Activated CD8-positive, alpha-beta memory T cell treated with anti-CD3 and anti-CD28 coated beads, Interleukin-2, amount 50 U/mL, for 24 hours (primary cell): ENCODE results near the gene BHLHE40.

Experiments
- DNase-seq: peaks from one replicate; pipeline ENCODE4 v3.0.0-alpha.2; 2020; ENCODE audit errors: extremely low read depth

Gene BHLHE40

DNA sequence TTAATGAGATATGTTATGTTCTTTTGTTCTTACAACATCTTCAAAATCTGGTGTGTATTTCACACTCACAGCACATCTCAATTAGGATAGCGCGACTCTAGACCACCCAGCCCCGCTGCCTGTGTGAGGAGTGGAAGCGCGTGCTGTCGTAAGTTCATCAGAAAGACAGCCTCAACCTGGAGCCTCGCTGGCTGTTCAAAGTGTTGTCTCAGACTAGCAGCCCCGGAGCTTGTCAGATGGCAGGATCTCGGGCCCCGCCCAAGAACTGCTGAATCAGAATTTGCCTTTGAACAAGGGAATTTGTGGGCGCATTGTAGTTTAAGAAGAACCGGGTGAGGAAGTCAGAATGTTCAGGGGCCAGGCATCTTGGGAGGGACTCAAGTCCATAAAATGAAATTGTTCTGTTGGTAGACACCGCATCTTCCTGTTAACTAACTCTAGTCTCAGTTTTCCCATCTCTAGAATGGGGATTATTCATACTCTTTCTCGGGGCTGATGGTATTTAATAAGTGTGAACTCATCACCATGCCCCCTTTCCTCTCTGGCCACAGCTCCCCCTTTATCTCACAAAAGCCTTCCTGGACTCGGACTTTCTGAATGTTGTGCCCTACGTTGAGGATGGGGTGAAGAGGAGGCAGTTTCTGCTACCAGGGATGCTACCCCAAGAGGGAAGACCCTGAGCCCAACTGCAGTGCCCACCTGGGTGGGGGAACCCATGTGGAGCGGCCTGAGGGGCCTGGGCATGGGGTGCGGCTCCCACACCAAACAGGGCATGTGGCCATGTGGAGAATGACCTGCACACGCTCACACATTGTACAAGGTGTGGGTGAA is 40.4 kb downstream of the BHLHE40 start:
- DNase-seq, result peak; percentile 44

- DNase-seq, result no peak
These were observed 41.0 kb downstream of the BHLHE40 start for GRCh38 chr3:5020242-5020722.

- no peak for DNase-seq
These were observed 42.2 kb downstream of the BHLHE40 start for GRCh38 chr3:5021116-5022092.

DNA sequence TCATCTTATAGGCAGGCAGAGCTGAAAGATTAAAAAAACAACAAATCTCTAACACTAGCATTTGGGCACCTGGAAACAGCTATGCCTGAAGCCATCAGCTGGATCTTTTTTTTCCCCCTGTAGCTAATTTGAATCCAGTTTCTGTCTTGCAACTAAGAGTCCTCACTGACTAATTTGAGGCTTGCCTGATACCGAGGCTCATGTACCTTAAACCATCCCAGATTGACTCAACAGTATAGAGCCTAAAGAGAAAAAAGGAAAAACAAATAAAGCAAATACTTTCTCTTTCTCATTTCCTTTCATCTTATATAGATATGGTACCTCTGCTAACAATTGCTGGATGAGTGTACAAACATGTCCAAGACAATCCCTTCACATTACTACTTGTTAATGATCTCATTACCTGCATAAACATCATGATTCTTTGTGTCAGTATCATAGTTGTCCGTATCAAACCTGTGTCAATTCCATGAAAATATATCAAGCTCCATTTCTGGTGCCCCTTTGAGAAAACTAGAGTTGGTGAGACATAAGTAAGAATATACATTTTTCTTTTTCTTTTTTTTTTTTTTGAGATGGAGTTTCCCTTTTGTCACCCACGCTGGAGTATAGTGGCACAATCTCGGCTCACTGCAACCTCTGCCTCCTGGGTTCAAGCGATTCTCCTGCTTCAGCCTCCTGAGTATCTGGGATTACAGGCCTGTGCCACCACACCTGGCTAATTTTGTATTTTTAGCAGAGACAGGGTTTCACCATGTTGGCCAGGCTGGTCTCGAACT is 43.1 kb downstream of the BHLHE40 start:
- no peak for DNase-seq

GRCh38 chr3:5022966-5023776 is 43.9 kb downstream of the BHLHE40 start:
- no peak for DNase-seq

DNA sequence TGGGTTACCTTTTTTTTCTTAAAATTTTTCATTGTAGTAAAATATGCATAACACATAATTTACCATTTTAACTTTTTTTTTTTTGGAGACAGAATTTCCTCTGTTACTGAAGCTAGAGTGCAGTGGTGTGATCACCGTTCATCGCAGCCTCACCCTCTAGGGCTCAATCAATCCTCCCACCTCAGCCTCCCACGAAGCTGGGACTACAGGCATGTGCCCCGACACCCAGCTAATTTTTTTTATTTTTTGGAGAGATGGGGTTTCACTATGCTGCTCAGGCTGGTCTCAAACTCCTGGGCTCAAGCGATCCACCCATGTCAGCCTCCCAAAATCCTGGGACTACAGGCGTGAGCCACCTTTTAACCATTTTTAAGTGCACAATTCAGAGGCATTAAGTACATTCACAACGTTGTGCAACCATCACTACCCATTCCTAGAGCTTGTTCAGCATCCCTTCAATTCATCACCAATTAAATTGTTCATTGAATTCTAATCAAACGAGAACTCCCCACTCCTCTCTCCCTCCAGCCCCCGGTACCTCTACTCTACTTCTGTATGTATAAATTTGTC is 44.6 kb downstream of the BHLHE40 start:
- DNase-seq, result no peak

- no peak for DNase-seq
These were observed 46.8 kb downstream of the BHLHE40 start for GRCh38 chr3:5026046-5026362.

DNA sequence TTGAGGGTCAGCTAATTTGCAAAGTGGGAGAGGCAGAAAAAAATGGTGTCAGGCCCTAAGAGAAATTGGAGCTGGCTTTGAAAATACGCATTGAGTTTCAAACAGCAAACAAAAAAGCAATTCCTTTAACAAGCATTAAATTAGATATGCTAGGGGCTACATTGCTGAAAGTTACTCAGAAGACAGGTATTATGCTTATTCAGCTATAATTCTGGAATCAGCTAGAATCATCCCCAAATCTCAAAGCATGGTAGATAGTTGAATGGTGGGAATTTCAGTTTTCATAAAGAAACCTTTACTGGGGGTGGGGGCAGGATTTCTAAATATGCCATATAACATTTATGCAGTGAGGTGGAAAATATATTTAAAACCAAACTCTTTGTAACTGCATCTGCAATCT is 50.5 kb downstream of the BHLHE40 start:
- DNase-seq, result no peak

DNA sequence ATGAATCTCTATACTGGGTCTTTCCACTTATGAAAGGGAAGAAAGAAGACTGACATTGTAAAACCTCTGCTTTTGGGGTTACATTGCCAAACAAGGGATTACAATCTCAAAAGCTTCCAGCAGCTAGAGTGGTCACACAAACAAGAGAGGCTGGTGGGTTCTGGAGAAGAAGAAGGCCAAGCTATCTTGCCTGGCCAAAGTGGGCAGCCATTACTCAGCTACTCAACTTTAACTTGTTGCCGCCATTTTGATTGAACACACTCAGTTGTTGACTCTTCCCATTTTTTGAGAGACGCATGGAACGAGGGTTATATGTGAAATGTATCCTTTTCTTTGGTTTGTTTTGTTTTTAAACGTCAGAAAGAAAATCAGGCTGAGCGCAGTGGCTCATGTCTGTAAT is 50.9 kb downstream of the BHLHE40 start:
- DNase-seq, result no peak

DNA sequence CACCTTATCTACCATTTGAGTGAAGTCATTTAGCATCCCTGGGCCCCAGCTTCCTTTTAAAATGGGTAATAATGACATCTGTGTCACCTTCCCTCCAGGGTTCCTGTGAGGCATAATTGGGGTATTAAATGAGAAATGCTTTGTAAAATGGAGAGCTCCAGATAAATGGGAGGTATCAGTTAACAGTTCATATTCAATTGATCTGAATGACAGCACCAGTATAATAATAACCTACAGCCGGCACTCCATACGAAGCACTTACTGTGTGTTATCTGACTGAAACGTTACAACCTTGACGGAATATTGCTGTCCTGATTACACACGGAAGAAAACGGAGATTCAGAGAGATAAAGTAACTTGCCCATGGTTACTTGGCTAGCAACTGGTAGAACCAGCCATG is 53.6 kb downstream of the BHLHE40 start:
- no peak for DNase-seq
